KOPT-K1 (cell line): Measurements from ENCODE around the gene PAX7.
"Not testable (repeated sequence)": the region's sequence is repeated elsewhere in the genome, so short reads cannot be mapped to it uniquely, and the experiment has no call there.

ENCODE experiments used
- H3K27ac ChIP-seq: fragments of 200-600 bp; sonication (generic); 2 replicates; pipeline ENCODE4 v1.5.1; 2016; ENCODE audit warnings: antibody characterized with exemption, mild to moderate bottlenecking, low read depth, low read length; ENCODE audit not compliant: poor library complexity, severe bottlenecking
- H3K36me3 ChIP-seq: fragments of 200-600 bp; sonication (generic); 2 replicates; pipeline ENCODE4 v1.5.1; 2017; ENCODE audit warnings: antibody characterized with exemption, mild to moderate bottlenecking, low read length, moderate library complexity; ENCODE audit not compliant: insufficient read depth
- H3K9me3 ChIP-seq: fragments of 200-600 bp; sonication (generic); 2 replicates; pipeline ENCODE4 v1.5.1; 2017; ENCODE audit warnings: antibody characterized with exemption, low read length, mild to moderate bottlenecking; ENCODE audit not compliant: insufficient read depth, poor library complexity, severe bottlenecking

PAX7 gene

DNA sequence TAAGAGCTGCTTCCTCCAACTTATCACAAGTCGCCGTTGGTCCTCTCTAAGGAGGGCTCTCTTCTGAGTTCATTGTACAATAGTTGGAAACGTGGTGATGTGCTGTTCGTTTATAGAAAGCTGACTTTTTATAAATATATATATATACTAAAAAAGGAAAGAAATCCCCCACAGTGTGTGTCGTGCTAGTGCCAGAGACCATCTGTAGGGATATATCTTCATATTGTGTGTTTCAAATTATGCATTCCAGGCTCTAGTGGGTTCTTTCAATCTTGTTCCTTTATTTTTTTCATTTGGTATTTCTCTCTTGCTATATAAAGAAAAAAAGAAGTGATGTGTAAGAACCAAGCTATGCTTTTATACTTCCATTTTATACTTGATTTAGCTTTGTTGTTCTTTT, 117.0 kb downstream of the PAX7 start:
- peaks cover 9% of the 10 kb centered on the region for H3K9me3 ChIP-seq
- no peak overlapping the region for H3K27ac ChIP-seq
- H3K36me3 ChIP-seq, result no peaks in the 10 kb centered on the region

DNA sequence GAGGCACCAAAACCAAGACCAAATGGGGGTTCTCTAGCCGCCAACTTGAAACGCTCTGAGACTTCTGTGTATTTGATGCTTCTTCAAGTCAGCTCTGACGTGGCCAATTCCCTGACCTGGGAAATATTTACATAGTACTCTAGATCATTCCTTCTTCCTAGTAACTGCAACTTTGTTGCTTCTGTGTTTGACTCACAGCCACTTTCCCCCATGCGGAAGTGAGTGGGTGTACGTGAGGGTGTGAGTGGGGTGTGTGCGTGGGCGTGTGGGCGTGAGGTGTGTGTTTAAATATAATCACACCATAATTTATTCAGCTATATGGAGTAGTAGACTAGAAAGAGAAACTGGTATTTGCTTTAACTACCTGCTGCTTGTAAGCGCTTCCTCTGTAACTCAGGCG, 117.8 kb downstream of the PAX7 start:
- Histone ChIP-seq H3K36me3 (no peaks in the 10 kb centered on the region), H3K27ac (no peak overlapping the region), H3K9me3 (peaks cover 9% of the 10 kb centered on the region)

DNA sequence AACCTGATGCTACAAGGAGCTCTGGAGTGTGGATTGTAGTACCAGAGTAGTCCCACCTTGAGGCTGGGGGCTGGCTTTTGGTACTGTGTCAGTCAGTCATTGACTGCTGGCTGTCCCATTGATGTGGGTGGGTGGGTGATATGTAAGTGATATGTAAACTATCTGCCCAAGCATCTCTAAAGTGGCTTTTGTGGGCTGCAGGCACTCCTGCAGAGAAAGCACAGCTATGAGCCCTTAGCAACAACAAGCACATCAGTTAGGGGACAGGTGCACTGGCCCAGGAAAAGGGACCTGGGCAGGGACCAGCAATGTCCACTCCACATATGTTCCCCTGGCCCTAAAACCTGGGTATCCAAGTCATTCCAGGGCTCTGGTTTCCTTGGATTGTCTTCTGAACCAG, 118.9 kb downstream of the PAX7 start:
- Histone ChIP-seq H3K27ac (no peak overlapping the region), H3K36me3 (no peaks in the 10 kb centered on the region), H3K9me3 (peaks cover 9% of the 10 kb centered on the region)

DNA sequence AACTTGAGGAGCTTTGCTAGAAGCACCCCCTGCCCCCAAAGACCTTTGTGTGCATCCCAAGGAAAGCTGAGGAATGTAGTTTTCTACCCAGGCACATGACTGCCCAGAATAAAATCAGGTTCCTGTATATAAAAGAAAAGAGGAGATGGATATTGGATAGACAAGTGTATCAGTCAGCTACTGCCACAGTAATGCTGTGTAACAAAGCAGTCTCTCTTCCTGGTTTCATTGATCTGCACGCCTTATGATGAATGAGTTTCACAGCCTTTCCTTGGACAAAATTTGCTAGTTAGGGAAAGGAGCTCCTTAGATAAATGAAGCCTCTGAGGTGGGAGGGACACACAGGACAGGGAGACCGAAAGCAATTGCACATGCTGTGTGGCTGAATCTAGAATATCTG, 120.0 kb downstream of the PAX7 start:
- H3K36me3 ChIP-seq, result no peaks in the 10 kb centered on the region
- H3K27ac ChIP-seq, result no peak overlapping the region
- peaks cover 9% of the 10 kb centered on the region for H3K9me3 ChIP-seq

DNA sequence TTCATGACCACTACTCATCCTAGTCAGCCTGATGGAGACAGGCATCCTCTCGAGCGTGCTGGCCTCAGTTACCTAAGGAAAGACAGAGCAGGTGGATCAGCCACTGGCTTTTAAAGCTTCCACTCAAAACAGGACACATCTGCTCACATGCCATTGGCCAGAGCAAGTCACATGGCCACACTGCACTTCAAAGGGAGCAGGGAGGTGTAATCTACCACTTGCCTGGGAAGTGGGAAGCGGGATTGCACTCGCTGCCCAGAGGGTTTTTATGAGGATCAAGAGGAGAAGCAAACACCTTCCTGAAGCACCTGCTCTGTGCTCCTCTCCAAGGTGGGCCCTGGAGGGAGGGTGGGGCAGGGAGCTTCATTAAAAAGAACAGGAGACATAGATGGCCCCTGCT, 120.8 kb downstream of the PAX7 start:
- Histone ChIP-seq H3K36me3 (no peaks in the 10 kb centered on the region), H3K27ac (no peak overlapping the region), H3K9me3 (peaks cover 9% of the 10 kb centered on the region)

DNA sequence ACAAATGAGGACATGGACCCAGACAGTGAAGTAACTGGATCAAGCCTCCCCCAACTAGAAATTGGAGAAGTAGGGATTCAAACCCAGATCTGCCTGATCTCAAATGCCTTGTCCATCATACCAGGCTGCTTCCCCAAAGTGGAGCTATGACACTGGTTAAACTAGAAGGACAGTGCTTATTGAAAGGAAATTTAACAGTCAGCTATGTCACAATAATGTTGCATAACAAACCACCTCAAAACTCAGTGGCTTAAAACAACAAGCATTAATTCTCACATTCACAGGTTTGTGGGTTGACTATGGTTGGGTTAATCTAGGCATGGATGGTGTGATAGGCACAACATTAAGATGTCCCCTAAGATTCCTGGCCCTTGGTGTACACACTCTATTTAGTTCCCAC, 121.8 kb downstream of the PAX7 start:
- Histone ChIP-seq H3K36me3 (no peaks in the 10 kb centered on the region), H3K9me3 (peaks cover 9% of the 10 kb centered on the region), H3K27ac (no peak overlapping the region)

DNA sequence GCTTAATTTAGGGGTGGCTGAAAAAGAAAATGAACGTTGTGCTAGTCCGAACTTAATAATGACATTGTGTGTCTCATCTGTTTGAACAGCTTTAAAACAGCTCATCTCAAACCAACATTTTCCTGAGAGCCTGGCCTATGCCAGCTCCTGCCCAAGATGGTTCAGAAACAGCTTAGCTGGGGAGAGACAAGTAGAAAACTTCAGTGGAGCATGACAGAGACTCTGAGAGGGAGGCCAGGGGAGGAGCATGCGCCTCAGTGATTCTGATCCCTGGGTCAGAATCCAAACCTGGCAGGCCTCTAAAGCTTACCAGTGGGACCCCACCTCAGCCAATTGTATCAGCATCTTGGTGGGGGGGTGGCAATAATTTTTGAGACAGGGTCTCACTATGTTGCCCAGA, 129.5 kb downstream of the PAX7 start:
- H3K9me3 ChIP-seq, result no peaks in the 10 kb centered on the region
- H3K27ac ChIP-seq, result no peak overlapping the region
- H3K36me3 ChIP-seq, result no peaks in the 10 kb centered on the region

DNA sequence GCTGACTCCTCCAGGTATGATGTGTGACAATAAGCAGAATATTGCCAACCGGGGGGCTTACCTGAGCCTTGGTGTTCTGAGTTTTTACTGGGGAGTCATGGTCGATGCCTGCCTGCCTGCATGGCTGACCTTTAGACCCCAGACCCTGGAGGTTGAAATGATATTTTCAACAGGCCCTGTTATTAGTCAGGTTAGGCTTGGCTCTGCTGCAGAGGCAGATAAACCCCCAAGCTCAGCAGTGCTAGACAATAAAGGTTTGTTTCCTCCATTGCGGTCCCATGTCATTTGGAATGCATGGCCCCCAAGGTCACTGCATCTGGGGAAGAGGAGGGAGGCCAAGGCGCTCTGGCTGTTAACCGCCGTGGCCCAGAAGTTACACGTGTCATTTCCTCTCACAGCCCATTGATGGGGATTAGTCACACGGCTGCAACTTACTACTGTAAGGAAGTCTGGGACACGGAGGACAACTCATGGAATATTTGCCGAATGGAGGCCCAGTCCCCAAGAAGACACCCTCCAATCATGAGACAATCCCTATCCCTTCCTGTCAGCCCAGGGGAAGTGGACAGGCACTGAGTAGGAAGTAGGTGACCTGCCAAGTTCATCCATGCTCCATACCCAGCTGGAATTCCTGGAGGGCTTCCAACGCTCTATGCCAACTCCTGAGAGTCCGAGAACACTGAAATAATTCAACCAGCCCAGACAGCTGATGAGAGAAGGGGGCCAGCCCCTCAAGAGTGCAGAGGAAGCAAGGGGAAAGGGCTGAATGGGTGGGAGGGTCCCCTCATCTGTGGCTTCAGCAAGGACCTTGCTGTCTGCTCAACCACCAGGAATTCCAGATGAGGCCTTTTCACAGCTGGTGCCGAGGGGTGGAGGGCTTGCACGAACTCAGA, 131.5 kb downstream of the PAX7 start:
- no peak overlapping the region for H3K27ac ChIP-seq
- no peaks in the 10 kb centered on the region for H3K9me3 ChIP-seq

DNA sequence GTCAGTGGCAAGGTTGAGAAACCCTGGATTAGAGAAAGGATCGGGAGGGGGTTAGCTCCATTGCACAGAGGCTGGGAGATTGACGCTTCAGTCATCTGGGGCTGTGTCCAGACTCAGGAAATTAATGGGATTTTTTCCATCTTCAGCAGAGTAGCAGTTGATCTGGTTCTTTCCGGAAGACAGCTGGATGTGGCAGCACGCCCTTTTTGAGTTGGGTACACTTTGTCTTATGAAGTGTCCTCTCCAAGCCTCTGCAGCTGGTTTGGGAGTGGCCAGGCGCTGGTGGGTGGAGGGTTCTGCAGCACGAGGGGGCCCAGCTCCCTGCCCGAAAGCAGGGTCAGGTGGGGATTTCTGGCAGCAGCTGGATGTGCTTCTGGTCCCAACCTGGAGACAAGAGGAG, 133.7 kb downstream of the PAX7 start:
- Histone ChIP-seq H3K36me3 (no peaks in the 10 kb centered on the region), H3K9me3 (no peaks in the 10 kb centered on the region), H3K27ac (no peak overlapping the region)

More for the DNA sequence above, 131.5 kb downstream of the PAX7 start:
- H3K36me3 ChIP-seq, result no peaks in the 10 kb centered on the region

DNA sequence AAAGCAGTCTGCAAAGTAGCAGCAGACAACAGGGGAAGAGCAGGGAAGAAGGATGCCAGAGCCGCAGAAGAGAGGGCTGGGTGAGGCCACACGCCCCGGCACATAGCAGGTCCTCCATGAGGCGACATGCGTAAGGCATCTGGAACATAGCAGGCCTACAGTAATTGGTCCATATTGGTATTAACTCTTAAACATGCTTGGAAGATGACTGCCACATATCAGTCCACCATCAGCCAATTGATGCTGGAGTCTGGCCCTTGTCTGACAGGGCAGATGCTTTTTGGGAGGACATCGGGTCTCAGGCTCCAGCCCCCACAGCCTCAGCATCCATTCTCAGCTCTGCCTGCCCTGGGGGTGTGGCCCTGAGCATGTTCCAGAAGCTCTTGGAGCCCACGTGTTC, 135.1 kb downstream of the PAX7 start:
- no peak overlapping the region for H3K27ac ChIP-seq
- H3K9me3 ChIP-seq, result no peaks in the 10 kb centered on the region
- H3K36me3 ChIP-seq, result no peaks in the 10 kb centered on the region

DNA sequence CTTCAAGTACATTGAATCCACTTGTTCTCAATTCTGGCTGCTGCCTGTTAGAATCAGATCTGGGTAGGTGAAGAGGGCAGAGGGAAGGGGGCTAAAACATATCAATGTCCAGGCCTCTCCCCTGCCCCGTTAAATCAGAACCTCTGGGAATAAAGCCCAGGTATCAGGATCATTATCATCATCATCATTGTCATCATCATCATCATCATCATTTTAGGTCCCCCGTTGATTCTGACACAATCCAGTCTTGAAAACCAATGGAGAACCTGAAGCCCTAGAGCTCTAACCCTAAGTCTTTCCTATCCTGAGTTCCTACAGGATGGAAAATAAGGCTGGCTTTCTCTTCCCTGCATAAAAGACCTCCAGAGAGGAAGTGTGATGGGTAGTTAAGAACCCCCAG, 135.7 kb downstream of the PAX7 start:
- Histone ChIP-seq H3K9me3 (no peaks in the 10 kb centered on the region), H3K27ac (no peak overlapping the region), H3K36me3 (no peaks in the 10 kb centered on the region)

DNA sequence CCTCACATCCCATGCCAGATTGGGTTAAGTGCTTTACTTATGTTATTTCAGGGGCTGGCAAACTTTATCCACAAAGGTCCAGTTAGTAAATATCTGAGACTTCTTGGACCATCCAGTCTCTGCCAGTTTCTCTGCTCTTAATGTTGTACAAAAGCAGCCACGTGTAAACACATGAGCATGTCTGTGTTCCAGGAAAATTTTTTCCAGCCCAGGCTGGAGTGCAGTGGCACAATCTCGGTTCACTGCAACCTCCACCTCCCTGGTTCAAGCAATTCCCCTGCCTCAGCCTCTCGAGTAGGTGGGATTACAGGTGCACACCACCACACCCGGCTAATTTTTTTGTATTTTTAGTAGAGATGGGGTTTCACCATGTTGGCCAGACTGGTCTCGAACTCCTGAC, 136.9 kb downstream of the PAX7 start:
- H3K36me3 ChIP-seq, H3K9me3 ChIP-seq, H3K27ac ChIP-seq: not testable (repeated sequence)

DNA sequence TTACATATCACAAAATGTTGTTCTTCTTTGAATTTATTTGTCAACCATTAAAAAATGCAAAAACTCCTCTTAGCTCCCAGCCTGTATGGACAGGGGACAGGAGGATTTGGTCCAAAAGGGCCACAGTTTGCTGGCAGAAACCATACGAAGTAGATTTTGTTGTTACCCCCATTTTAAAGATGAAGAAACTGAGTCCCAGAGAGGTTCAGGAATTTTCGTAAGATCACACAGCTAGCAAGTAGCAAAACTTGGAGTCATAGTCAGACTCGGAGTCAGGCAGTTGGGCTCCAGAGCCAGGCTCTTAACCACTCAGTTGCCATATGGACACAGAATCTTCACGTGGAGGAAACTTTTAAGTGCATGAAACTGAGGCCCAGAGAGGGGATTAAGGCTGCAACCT, 137.4 kb downstream of the PAX7 start:
- H3K9me3 ChIP-seq, result no peaks in the 10 kb centered on the region
- no peaks in the 10 kb centered on the region for H3K36me3 ChIP-seq
- H3K27ac ChIP-seq, result no peak overlapping the region

DNA sequence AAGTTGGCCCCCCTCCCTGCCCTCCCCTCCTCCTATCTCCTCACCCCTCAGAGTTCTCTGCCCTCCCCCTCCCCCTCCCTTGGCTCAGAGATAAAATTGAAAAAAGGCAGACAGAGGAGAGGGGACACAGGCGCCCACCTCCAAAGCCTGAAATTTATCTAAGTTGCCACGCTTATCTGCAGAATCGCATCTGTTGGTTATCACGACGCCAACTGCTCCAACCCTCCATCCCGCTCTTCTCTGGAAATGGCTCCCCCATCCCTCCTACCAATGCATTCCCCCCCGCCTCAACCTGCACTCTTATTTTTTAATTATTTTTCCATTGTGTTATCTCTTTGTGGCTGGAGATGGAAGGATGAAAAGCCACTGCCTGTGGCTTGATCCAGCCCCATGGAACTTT, 138.5 kb downstream of the PAX7 start:
- H3K36me3 ChIP-seq, result no peaks in the 10 kb centered on the region
- no peaks in the 10 kb centered on the region for H3K9me3 ChIP-seq
- no peak overlapping the region for H3K27ac ChIP-seq

DNA sequence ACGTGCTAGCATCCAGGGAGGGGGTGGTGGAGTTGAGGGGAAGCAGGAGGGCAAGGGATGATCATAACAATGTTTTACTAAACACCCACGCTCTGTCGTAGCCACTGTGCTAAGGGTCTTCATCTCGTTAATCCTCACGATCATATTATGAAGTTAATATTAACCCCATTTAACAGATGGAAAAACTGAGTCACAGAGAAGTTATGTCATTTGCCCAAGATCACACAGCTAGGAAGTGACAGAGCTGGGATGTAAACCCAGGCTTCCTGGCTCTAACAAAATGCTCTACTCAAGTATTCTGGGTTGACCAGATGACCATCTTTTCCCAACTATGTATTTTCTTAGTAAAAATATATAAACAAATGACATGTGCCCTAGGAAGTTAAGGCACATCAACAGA, 140.2 kb downstream of the PAX7 start:
- H3K36me3 ChIP-seq, result no peaks in the 10 kb centered on the region
- no peaks in the 10 kb centered on the region for H3K9me3 ChIP-seq
- no peak overlapping the region for H3K27ac ChIP-seq

DNA sequence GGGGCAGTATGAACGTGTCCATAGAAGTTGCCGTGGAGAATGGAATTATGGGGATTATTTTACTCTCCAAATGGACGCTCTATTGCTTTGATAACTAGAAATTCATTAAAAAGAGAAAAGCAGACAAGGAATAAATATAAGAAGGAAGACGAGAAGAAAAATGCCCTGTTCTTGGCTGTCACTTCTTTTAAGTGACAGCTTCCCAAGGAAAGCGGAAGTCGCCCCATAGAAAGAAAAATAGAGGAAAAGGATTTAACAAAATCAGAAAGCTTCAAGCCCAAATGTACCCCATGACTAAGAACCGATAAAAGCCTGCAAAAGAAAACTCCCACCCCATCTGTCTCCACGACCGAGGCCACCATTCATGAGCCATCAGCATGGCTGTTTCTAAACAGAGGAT, 143.1 kb downstream of the PAX7 start:
- no peaks in the 10 kb centered on the region for H3K9me3 ChIP-seq
- H3K36me3 ChIP-seq, result no peaks in the 10 kb centered on the region
- no peak overlapping the region for H3K27ac ChIP-seq
